CD4-positive, alpha-beta memory T cell (primary cell): ENCODE results near the gene TMIE. TPM values are rescaled to one million over a fixed set of nuclear protein-coding genes. Genes with fewer than 3 reads are reported as not detected.

ENCODE experiments used
- CTCF ChIA-PET: fragments of 350-600 bp; sonication (Branson Sonifier 250); formaldehyde crosslinking; loops from one replicate; lab custom pipeline; 2021; ENCODE audit warnings: inconsistent platforms; ENCODE audit not compliant: partially characterized antibody; lab: Charles Lee
- POLR2A ChIA-PET: fragments of 350-600 bp; sonication (Branson Sonifier 250); formaldehyde crosslinking; loops from one replicate; lab custom pipeline; 2021; ENCODE audit not compliant: partially characterized antibody; lab: Charles Lee
- DNase-seq, 5 donors: peaks; one replicate each; pipeline versions ENCODE4 v3.0.0 to v3.0.0-alpha.2; 2020 to 2022; ENCODE audit warnings: mixed read lengths in 1 of 5
- H3K27ac ChIP-seq: one replicate; pipeline ENCODE4 v1.7.0; 2013; ENCODE audit warnings: low read depth, low read length
- H3K27me3 ChIP-seq: 2 replicates; pipeline ENCODE4 v1.7.0; 2013; ENCODE audit warnings: mild to moderate bottlenecking, low read length, moderate library complexity; ENCODE audit not compliant: insufficient read depth
- H3K36me3 ChIP-seq: 2 replicates; pipeline ENCODE4 v1.7.0; 2013; ENCODE audit warnings: mild to moderate bottlenecking, low read length, moderate library complexity; ENCODE audit not compliant: insufficient read depth
- H3K4me1 ChIP-seq: 2 replicates; pipeline ENCODE4 v1.7.0; 2013; ENCODE audit warnings: mild to moderate bottlenecking, low read length, moderate library complexity; ENCODE audit not compliant: insufficient read depth
- H3K4me3 ChIP-seq, 2 donors: one replicate each; pipeline ENCODE4 v1.7.0; 2013; ENCODE audit warnings: low read length in 2 of 2, mild to moderate bottlenecking in 1 of 2
- H3K9me3 ChIP-seq, 2 donors: one replicate each; pipeline ENCODE4 v1.7.0; 2013; ENCODE audit warnings: low read length in 2 of 2, control low read depth in 1 of 2; ENCODE audit not compliant: control insufficient read depth in 1 of 2
- H3K27ac Mint-ChIP-seq, 7 donors: one replicate each; pipeline ENCODE4 v1.8.0; 2020 to 2021; ENCODE audit warnings: mixed read lengths in 7 of 7, mild to moderate bottlenecking in 6 of 7, inconsistent platforms in 3 of 7, moderate library complexity in 3 of 7
- H3K27me3 Mint-ChIP-seq, 2 donors: one replicate each; pipeline ENCODE4 v1.8.0; 2020 to 2021; ENCODE audit warnings: mixed read lengths in 2 of 2
- H3K36me3 Mint-ChIP-seq, 2 donors: one replicate each; pipeline ENCODE4 v1.8.0; 2020 to 2021; ENCODE audit warnings: mixed read lengths in 2 of 2, inconsistent platforms in 1 of 2, mild to moderate bottlenecking in 1 of 2
- H3K4me1 Mint-ChIP-seq, 4 donors: one replicate each; pipeline ENCODE4 v1.8.0; 2020 to 2021; ENCODE audit warnings: mixed read lengths in 4 of 4, mild to moderate bottlenecking in 1 of 4
- H3K4me3 Mint-ChIP-seq, 8 donors: one replicate each; pipeline ENCODE4 v1.8.0; 2020 to 2021; ENCODE audit warnings: mixed read lengths in 8 of 8, mild to moderate bottlenecking in 7 of 8, moderate library complexity in 6 of 8, inconsistent platforms in 3 of 8
- H3K9me3 Mint-ChIP-seq, 8 donors: one replicate each; pipeline ENCODE4 v1.8.0; 2020 to 2021; ENCODE audit warnings: mixed read lengths in 8 of 8, mild to moderate bottlenecking in 5 of 8, inconsistent platforms in 3 of 8, moderate library complexity in 1 of 8
- intact Hi-C: fragments of 100-400 bp; cut with micrococcal nuclease; formaldehyde crosslinking; loops from one replicate; pipeline ENCODE4 v1.15.1; 2023
- polyA plus RNA-seq, 2 donors: library from polyadenylated mRNA; unstranded; fragments of 300-500 nt; fragmentation: Illumina TruSeq; gene quantifications; one replicate each; pipeline ENCODE4 v1.2.3, GENCODE V29; 2021
- total RNA-seq, 2 experiments: library from RNA; stranded (reverse); gene quantifications; one replicate each; pipeline ENCODE4 v1.2.3, GENCODE V29; 2021

TMIE gene
- total and polyA plus RNA-seq, 4 experiments from 2014 or later, result 0.70 to 3.3 (median 2.7) TPM

GRCh38 chr3:46719735-46720271 lies 18.6 kb downstream of the TMIE start:
- Histone ChIP-seq H3K36me3 (no peaks in the 10 kb centered on the region), H3K27me3 (no peaks in the 10 kb centered on the region), H3K4me3 (no peak overlapping the region), H3K9me3 (no peaks in the 10 kb centered on the region), H3K4me1 (no peaks in the 10 kb centered on the region), H3K27ac (no peak overlapping the region)
- intact Hi-C loops, result no loop called here
- Mint-ChIP-seq H3K9me3 (peaks cover 0 to 4% (median 0%) of the 10 kb centered on the region in 8 donors), H3K4me3 (no peak overlapping the region), H3K27ac (peak overlapping the region in 1 of 7 donors; percentile 48), H3K36me3 (peaks cover 0 to 5% of the 10 kb centered on the region in 2 donors), H3K27me3 (peaks cover 5 to 9% of the 10 kb centered on the region in 2 donors), H3K4me1 (peaks cover 0 to 2% (median 0%) of the 10 kb centered on the region in 4 donors)
- CTCF ChIA-PET, result interaction anchor here (1.8 kb wide), 1 partner anchor 24 kb away, joined by 5 read pairs; no protein-coding TSS in a partner anchor
- POLR2A ChIA-PET, result no interaction called here
- DNase-seq, result no peak

GRCh38 chr3:46721009-46721408 lies 19.8 kb downstream of the TMIE start:
- DNase-seq, result no peak
- H3K4me1 ChIP-seq, result no peaks in the 10 kb centered on the region
- Mint-ChIP-seq H3K4me3 (peak overlapping the region in 1 of 8 donors; percentile 52), H3K27me3 (peaks cover 5 to 14% of the 10 kb centered on the region in 2 donors), H3K4me1 (peaks cover 0 to 2% (median 0%) of the 10 kb centered on the region in 4 donors), H3K36me3 (peaks cover 0 to 5% of the 10 kb centered on the region in 2 donors), H3K27ac (no peak overlapping the region), H3K9me3 (peaks cover 0 to 4% (median 0%) of the 10 kb centered on the region in 8 donors)
- H3K9me3 ChIP-seq, result no peaks in the 10 kb centered on the region
- no peak overlapping the region for H3K4me3 ChIP-seq
- no peaks in the 10 kb centered on the region for H3K36me3 ChIP-seq
- intact Hi-C loops, result no loop called here
- no peaks in the 10 kb centered on the region for H3K27me3 ChIP-seq
- ChIA-PET POLR2A (no interaction called here), CTCF (interaction anchor here (1.8 kb wide), 1 partner anchor 25 kb away, joined by 5 read pairs; no protein-coding TSS in a partner anchor)
- H3K27ac ChIP-seq, result no peak overlapping the region

- Mint-ChIP-seq H3K27ac (no peak overlapping the region), H3K4me3 (no peak overlapping the region), H3K9me3 (peaks cover 0 to 4% (median 0%) of the 10 kb centered on the region in 8 donors), H3K4me1 (peaks cover 0 to 2% (median 0%) of the 10 kb centered on the region in 4 donors), H3K27me3 (peaks cover 5 to 15% of the 10 kb centered on the region in 2 donors), H3K36me3 (peaks cover 0 to 5% of the 10 kb centered on the region in 2 donors)
- Histone ChIP-seq H3K4me3 (no peak overlapping the region), H3K36me3 (no peaks in the 10 kb centered on the region), H3K4me1 (no peaks in the 10 kb centered on the region), H3K27ac (no peak overlapping the region), H3K9me3 (no peaks in the 10 kb centered on the region), H3K27me3 (no peaks in the 10 kb centered on the region)
- CTCF ChIA-PET, result interaction anchor here (1.6 kb wide), 1 partner anchor 9 kb away, joined by 4 read pairs; no protein-coding TSS in a partner anchor
- no peak for DNase-seq
- POLR2A ChIA-PET, result no interaction called here
- intact Hi-C loops, result no loop called here
Measured at GRCh38 chr3:46722443-46722842, 21.3 kb downstream of the TMIE start.

- Histone ChIP-seq H3K4me3 (no peak overlapping the region), H3K27ac (no peak overlapping the region), H3K4me1 (no peaks in the 10 kb centered on the region), H3K27me3 (no peaks in the 10 kb centered on the region), H3K9me3 (no peaks in the 10 kb centered on the region), H3K36me3 (no peaks in the 10 kb centered on the region)
- DNase-seq, result no peak
- H3K27me3 Mint-ChIP-seq, result peaks cover 8 to 10% of the 10 kb centered on the region in 2 donors
- POLR2A ChIA-PET, result no interaction called here
- H3K36me3 Mint-ChIP-seq, result peaks cover 0 to 5% of the 10 kb centered on the region in 2 donors
- CTCF ChIA-PET, result no interaction called here
- H3K27ac Mint-ChIP-seq, result peak overlapping the region in 1 of 7 donors; percentile 14
- H3K4me3 Mint-ChIP-seq, result peak overlapping the region in 1 of 8 donors; percentile 4
- intact Hi-C loops, result no loop called here
- H3K4me1 Mint-ChIP-seq, result no peaks in the 10 kb centered on the region
- peaks cover 0 to 4% (median 0%) of the 10 kb centered on the region in 8 donors for H3K9me3 Mint-ChIP-seq
Measured at GRCh38 chr3:46724424-46724823, 23.2 kb downstream of the TMIE start.

- no peaks in the 10 kb centered on the region for H3K4me1 Mint-ChIP-seq
- no peak overlapping the region for H3K4me3 Mint-ChIP-seq
- no peak for DNase-seq
- H3K27me3 Mint-ChIP-seq, result peaks cover 6 to 10% of the 10 kb centered on the region in 2 donors
- ChIA-PET CTCF (no interaction called here), POLR2A (no interaction called here)
- peak overlapping the region in 1 of 7 donors; percentile 40 for H3K27ac Mint-ChIP-seq
- H3K36me3 ChIP-seq, result no peaks in the 10 kb centered on the region
- H3K4me1 ChIP-seq, result no peaks in the 10 kb centered on the region
- intact Hi-C loops, result no loop called here
- peaks cover 0 to 5% of the 10 kb centered on the region in 2 donors for H3K36me3 Mint-ChIP-seq
- H3K27me3 ChIP-seq, result no peaks in the 10 kb centered on the region
- H3K9me3 Mint-ChIP-seq, result peaks cover 0 to 4% (median 0%) of the 10 kb centered on the region in 8 donors
- H3K27ac ChIP-seq, result no peak overlapping the region
- H3K4me3 ChIP-seq, result no peak overlapping the region
- no peaks in the 10 kb centered on the region for H3K9me3 ChIP-seq
Measured at GRCh38 chr3:46725621-46726314, 24.6 kb downstream of the TMIE start.

- Histone ChIP-seq H3K36me3 (no peaks in the 10 kb centered on the region), H3K4me1 (no peaks in the 10 kb centered on the region), H3K27me3 (no peaks in the 10 kb centered on the region), H3K27ac (no peak overlapping the region), H3K9me3 (no peaks in the 10 kb centered on the region), H3K4me3 (no peak overlapping the region)
- H3K27ac Mint-ChIP-seq, result peak overlapping the region in 1 of 7 donors; percentile 37
- no peak for DNase-seq
- peaks cover 5 to 13% of the 10 kb centered on the region in 2 donors for H3K27me3 Mint-ChIP-seq
- POLR2A ChIA-PET, result no interaction called here
- H3K4me3 Mint-ChIP-seq, result no peak overlapping the region
- CTCF ChIA-PET, result no interaction called here
- intact Hi-C loops, result no loop called here
- H3K9me3 Mint-ChIP-seq, result no peaks in the 10 kb centered on the region
- H3K4me1 Mint-ChIP-seq, result no peaks in the 10 kb centered on the region
- H3K36me3 Mint-ChIP-seq, result no peaks in the 10 kb centered on the region
Measured at GRCh38 chr3:46729038-46729437, 27.8 kb downstream of the TMIE start.

GRCh38 chr3:46730819-46731218 lies 29.6 kb downstream of the TMIE start:
- DNase-seq, result no peak
- Mint-ChIP-seq H3K27ac (no peak overlapping the region), H3K4me3 (no peak overlapping the region), H3K4me1 (no peaks in the 10 kb centered on the region), H3K9me3 (no peaks in the 10 kb centered on the region), H3K27me3 (peaks cover 5 to 10% of the 10 kb centered on the region in 2 donors), H3K36me3 (no peaks in the 10 kb centered on the region)
- no peaks in the 10 kb centered on the region for H3K9me3 ChIP-seq
- no peaks in the 10 kb centered on the region for H3K4me1 ChIP-seq
- intact Hi-C loops, result no loop called here
- H3K27me3 ChIP-seq, result no peaks in the 10 kb centered on the region
- H3K36me3 ChIP-seq, result no peaks in the 10 kb centered on the region
- POLR2A ChIA-PET, result no interaction called here
- no peak overlapping the region for H3K4me3 ChIP-seq
- no peak overlapping the region for H3K27ac ChIP-seq
- CTCF ChIA-PET, result no interaction called here
